H1 (cell line): ENCODE data around the gene UQCC5. TPM values are rescaled to one million over a fixed set of nuclear protein-coding genes. Genes with fewer than 3 reads are reported as not detected.

ENCODE experiments used
- CTCF ChIA-PET: fragments of 300-600 bp; sonication (Branson Sonifier 250); formaldehyde crosslinking; loops from one replicate; lab custom pipeline; 2021; ENCODE audit not compliant: partially characterized antibody; lab: Charles Lee
- POLR2A ChIA-PET: fragments of 300-600 bp; sonication (Branson Sonifier 250); formaldehyde crosslinking; loops from one replicate; lab custom pipeline; 2021; ENCODE audit warnings: inconsistent platforms; ENCODE audit not compliant: partially characterized antibody; lab: Charles Lee
- DNase-seq, 2 experiments: peaks; one replicate each; pipeline versions ENCODE4 v3.0.0 to v3.0.0-alpha.2; 2010 to 2022; ENCODE audit warnings: low spot score in 2 of 2, low read depth in 1 of 2, mixed read lengths in 1 of 2
- FAIRE-seq: peaks from 2 replicates; lab custom pipeline; 2011; peaks lifted over from hg19 to GRCh38; lab: Jason Lieb, UNC
- H2AFZ ChIP-seq: 2 replicates; pipeline ENCODE4 v1.8.1; 2012; ENCODE audit warnings: low read length, inconsistent platforms
- H2AK5ac ChIP-seq: 2 replicates; pipeline ENCODE4 v1.6.1; 2013; ENCODE audit warnings: low read depth, low read length
- H2BK120ac ChIP-seq: replicated peaks from 2 replicates; pipeline ENCODE3; 2013; ENCODE audit warnings: low read depth, low read length, inconsistent platforms
- H2BK12ac ChIP-seq: 2 replicates; pipeline ENCODE4 v1.6.1; 2013; ENCODE audit warnings: low read depth, low read length
- H2BK15ac ChIP-seq: 2 replicates; pipeline ENCODE4 v1.6.1; 2013; ENCODE audit warnings: low read length
- H2BK20ac ChIP-seq: 2 replicates; pipeline ENCODE4 v1.6.1; 2013; ENCODE audit warnings: low read length
- H2BK5ac ChIP-seq: 2 replicates; pipeline ENCODE4 v1.6.1; 2013; ENCODE audit warnings: low read depth, low read length
- H3K14ac ChIP-seq: 2 replicates; pipeline ENCODE4 v1.6.1; 2013; ENCODE audit warnings: inconsistent platforms; ENCODE audit not compliant: insufficient read length
- H3K18ac ChIP-seq: 2 replicates; pipeline ENCODE4 v1.6.1; 2013; ENCODE audit warnings: low read length; ENCODE audit errors: extremely low read depth
- H3K23ac ChIP-seq: 2 replicates; pipeline ENCODE4 v1.6.1; 2013; ENCODE audit warnings: inconsistent platforms; ENCODE audit not compliant: insufficient read length
- H3K23me2 ChIP-seq: 2 replicates; pipeline ENCODE4 v1.6.1; 2013; ENCODE audit warnings: low read depth, low read length
- H3K27ac ChIP-seq: 2 replicates; pipeline ENCODE4 v1.6.1; 2011; ENCODE audit warnings: low read depth, low read length, inconsistent platforms
- H3K27me3 ChIP-seq, 4 experiments: replicated peaks in 1 of 4; 1 replicate in 1 of 4; 2 replicates in 3 of 4; pipeline versions ENCODE4 v1.6.1 to v1.8.1; 2011 to 2013; ENCODE audit warnings: low read length in 3 of 4, mild to moderate bottlenecking in 3 of 4, inconsistent platforms in 2 of 4, mixed read lengths in 2 of 4, moderate library complexity in 1 of 4; ENCODE audit not compliant: control insufficient read depth in 3 of 4, insufficient read depth in 3 of 4; ENCODE audit errors: extremely low read depth in 1 of 4
- H3K36me3 ChIP-seq, 4 experiments: 2 replicates each; pipeline versions ENCODE4 v1.6.1 to v1.8.1; 2011 to 2013; ENCODE audit warnings: mild to moderate bottlenecking in 4 of 4, low read length in 3 of 4, moderate library complexity in 2 of 4, control low read depth in 1 of 4, inconsistent platforms in 1 of 4; ENCODE audit not compliant: insufficient read depth in 4 of 4, control insufficient read depth in 2 of 4
- H3K4ac ChIP-seq: replicated peaks from 2 replicates; pipeline ENCODE3; 2013; ENCODE audit warnings: low read length, low read depth, mixed read lengths, inconsistent platforms; ENCODE audit not compliant: insufficient read length
- H3K4me1 ChIP-seq, 4 experiments: replicated peaks in 1 of 4; 1 replicate in 1 of 4; 2 replicates in 3 of 4; pipeline versions ENCODE4 v1.6.1 to v1.8.1; 2011 to 2013; ENCODE audit warnings: low read length in 3 of 4, inconsistent platforms in 2 of 4, mixed read lengths in 1 of 4; ENCODE audit not compliant: insufficient read depth in 4 of 4, control insufficient read depth in 3 of 4
- H3K4me2 ChIP-seq, 2 experiments: 2 replicates each; pipeline versions ENCODE4 v1.6.1 to v1.8.1; 2011 to 2013; ENCODE audit warnings: low read depth in 2 of 2, low read length in 2 of 2, control low read depth in 1 of 2, inconsistent platforms in 1 of 2, mild to moderate bottlenecking in 1 of 2; ENCODE audit not compliant: insufficient read depth in 1 of 2
- H3K4me3 ChIP-seq, 4 experiments: fragments of 200-600, 300-600 bp in 1 of 4; sonication (generic), shearing (Covaris generic), sonication (Bioruptor Twin) in 1 of 4; 2 replicates each; pipeline versions ENCODE4 v1.5.1 to v1.8.1; 2011 to 2016; ENCODE audit warnings: low read length in 4 of 4, low read depth in 3 of 4, control low read depth in 2 of 4, inconsistent platforms in 2 of 4, mild to moderate bottlenecking in 2 of 4, mixed read lengths in 1 of 4, moderate library complexity in 1 of 4; ENCODE audit not compliant: insufficient read depth in 2 of 4; ENCODE audit errors: extremely low read depth in 1 of 4
- H3K56ac ChIP-seq: replicated peaks from 2 replicates; pipeline ENCODE3; 2013; ENCODE audit warnings: low read depth, mild to moderate bottlenecking, mixed read lengths, low read length, inconsistent platforms; ENCODE audit not compliant: insufficient read length
- H3K79me1 ChIP-seq: 2 replicates; pipeline ENCODE4 v1.6.1; 2013; ENCODE audit warnings: low read depth, low read length, control low read depth
- H3K79me2 ChIP-seq, 2 experiments: 2 replicates each; pipeline versions ENCODE4 v1.6.1 to v1.8.1; 2012 to 2013; ENCODE audit warnings: low read length in 2 of 2, mild to moderate bottlenecking in 2 of 2, inconsistent platforms in 1 of 2; ENCODE audit not compliant: insufficient read depth in 2 of 2, control insufficient read depth in 1 of 2
- H3K9ac ChIP-seq, 4 experiments: replicated peaks in 1 of 4; 1 replicate in 1 of 4; 2 replicates in 3 of 4; pipeline versions ENCODE4 v1.6.1 to v1.8.1; 2011 to 2013; ENCODE audit warnings: low read depth in 3 of 4, low read length in 3 of 4, control low read depth in 2 of 4, mild to moderate bottlenecking in 2 of 4, moderate library complexity in 2 of 4, inconsistent platforms in 1 of 4; ENCODE audit errors: extremely low read depth in 1 of 4
- H3K9me3 ChIP-seq, 2 experiments: 2 replicates each; pipeline versions ENCODE4 v1.6.1 to v1.8.1; 2012 to 2013; ENCODE audit warnings: mild to moderate bottlenecking in 2 of 2, moderate library complexity in 2 of 2, control low read depth in 1 of 2, inconsistent platforms in 1 of 2, low read depth in 1 of 2, low read length in 1 of 2, mixed read lengths in 1 of 2; ENCODE audit not compliant: insufficient read depth in 2 of 2
- H4K20me1 ChIP-seq, 2 experiments: replicated peaks in 1 of 2; 2 replicates each; pipeline versions ENCODE3 to v1.8.1; 2011 to 2013; ENCODE audit warnings: inconsistent platforms in 2 of 2, low read length in 2 of 2, mild to moderate bottlenecking in 1 of 2; ENCODE audit not compliant: insufficient read depth in 2 of 2, control insufficient read depth in 1 of 2
- H4K5ac ChIP-seq: 2 replicates; pipeline ENCODE4 v1.6.1; 2013; ENCODE audit warnings: low read length, low read depth, mixed read lengths, inconsistent platforms; ENCODE audit not compliant: insufficient read length
- H4K8ac ChIP-seq: 2 replicates; pipeline ENCODE4 v1.8.0; 2013; ENCODE audit warnings: mild to moderate bottlenecking, moderate library complexity, low read length, inconsistent platforms; ENCODE audit not compliant: insufficient read depth; ENCODE audit errors: extremely low read depth
- H4K91ac ChIP-seq: replicated peaks from 2 replicates; pipeline ENCODE3; 2013; ENCODE audit warnings: low read length, mixed read lengths, inconsistent platforms; ENCODE audit not compliant: insufficient read length
- ASH2L ChIP-seq: fragments of 200-600, 300-600 bp; sonication (generic); IDR thresholded peaks from one replicate; pipeline ENCODE4 v1.7.1; 2017; ENCODE audit warnings: low read length
- BCL11A ChIP-seq, 2 experiments: IDR thresholded peaks; one replicate each; pipeline ENCODE4 v1.6.1; 2011; ENCODE audit warnings: low read depth in 2 of 2, low read length in 2 of 2, mild to moderate bottlenecking in 2 of 2
- CEBPB ChIP-seq: IDR thresholded peaks from 2 replicates; pipeline ENCODE4 v1.6.1; 2012; ENCODE audit warnings: low read depth, low read length
- EGR1 ChIP-seq: IDR thresholded peaks from 2 replicates; pipeline ENCODE4 v1.6.1; 2011; ENCODE audit warnings: low read depth, low read length, borderline replicate concordance
- MAFK ChIP-seq: IDR thresholded peaks from 2 replicates; pipeline ENCODE4 v1.6.1; 2012; ENCODE audit warnings: low read depth, mild to moderate bottlenecking, improper control_type of control experiment, low read length
- NANOG ChIP-seq: IDR thresholded peaks from 2 replicates; pipeline ENCODE4 v1.6.1; 2011; ENCODE audit warnings: low read length, low read depth, mild to moderate bottlenecking, inconsistent platforms; ENCODE audit not compliant: insufficient read depth, poor library complexity, severe bottlenecking
- NRF1 ChIP-seq: IDR thresholded peaks from 2 replicates; pipeline ENCODE4 v1.6.1; 2011; ENCODE audit warnings: mild to moderate bottlenecking, low read depth, low read length, improper control_type of control experiment
- POU5F1 ChIP-seq: IDR thresholded peaks from 2 replicates; pipeline ENCODE4 v1.6.1; 2011; ENCODE audit warnings: low read depth, mild to moderate bottlenecking, low read length, moderate library complexity
- RAD21 ChIP-seq, 2 experiments: IDR thresholded peaks in 1 of 2; conservative IDR thresholded peaks in 1 of 2; 2 replicates each; pipeline ENCODE4 v1.6.1; 2011; ENCODE audit warnings: low read depth in 2 of 2, low read length in 2 of 2, improper control_type of control experiment in 1 of 2, inconsistent platforms in 1 of 2, mild to moderate bottlenecking in 1 of 2, moderate library complexity in 1 of 2
- SIRT6 ChIP-seq: IDR thresholded peaks from one replicate; pipeline ENCODE4 v1.7.1; 2012; ENCODE audit warnings: low read length, inconsistent platforms
- SP1 ChIP-seq: IDR thresholded peaks from 2 replicates; pipeline ENCODE4 v1.6.1; 2011; ENCODE audit warnings: low read depth, low read length
- SUZ12 ChIP-seq: fragments of 200-600 bp; sonication (generic); IDR thresholded peaks from 2 replicates; pipeline ENCODE4 v1.6.1; 2012; ENCODE audit warnings: mild to moderate bottlenecking, inconsistent platforms, low read length, moderate library complexity, mixed read lengths
- YY1 ChIP-seq: IDR thresholded peaks from 2 replicates; pipeline ENCODE4 v1.6.1; 2011; ENCODE audit warnings: low read depth, mild to moderate bottlenecking, low read length
- WGBS, 2 experiments: shearing (Covaris generic) in 1 of 2; methylation state at CpG; one replicate each; pipeline versions ENCODE4 v1.1.6 to v1.1.7; 2013 to 2015; ENCODE audit warnings: low lambda C conversion rate in 2 of 2, mixed read lengths in 2 of 2, inconsistent platforms in 1 of 2, low coverage in 1 of 2, missing lambda C conversion rate in 1 of 2; ENCODE audit not compliant: insufficient replicate concordance in 2 of 2, insufficient coverage in 1 of 2, insufficient read length in 1 of 2; ENCODE audit errors: extremely low coverage in 1 of 2, missing lambda C conversion rate in 1 of 2; 5-methylcytosine and 5-hydroxymethylcytosine counted together
- polyA plus RNA-seq, 7 experiments: library from polyadenylated mRNA; depleted of rRNA in 3 of 7; stranded (reverse) in 5 of 7; unstranded in 2 of 7; fragments of >200 nt in 5 of 7; fragments of 200-250 nt in 2 of 7; gene quantifications; 1 replicate in 5 of 7; 2 replicates in 1 of 7; 4 replicates in 1 of 7; pipeline versions ENCODE4 v1.2.1 to v1.2.3, GENCODE V29; 2011 to 2013; ENCODE audit warnings: missing spikeins in 2 of 7, mixed read lengths in 2 of 7
- total RNA-seq: library from RNA; stranded (reverse); fragmentation: NEBNext Ultra II Directional; extraction: Animal tissue kit (Norgen Biotek cat#: 25700); gene quantifications from 2 replicates; pipeline ENCODE4 v1.2.1, GENCODE V29; 2021

UQCC5 gene
- total and polyA plus RNA-seq, 2 of the 8 experiments (the other 6 are each of a cell fraction or from before 2014, with no cell fraction given) = 35.0 to 37.7 TPM

DNA sequence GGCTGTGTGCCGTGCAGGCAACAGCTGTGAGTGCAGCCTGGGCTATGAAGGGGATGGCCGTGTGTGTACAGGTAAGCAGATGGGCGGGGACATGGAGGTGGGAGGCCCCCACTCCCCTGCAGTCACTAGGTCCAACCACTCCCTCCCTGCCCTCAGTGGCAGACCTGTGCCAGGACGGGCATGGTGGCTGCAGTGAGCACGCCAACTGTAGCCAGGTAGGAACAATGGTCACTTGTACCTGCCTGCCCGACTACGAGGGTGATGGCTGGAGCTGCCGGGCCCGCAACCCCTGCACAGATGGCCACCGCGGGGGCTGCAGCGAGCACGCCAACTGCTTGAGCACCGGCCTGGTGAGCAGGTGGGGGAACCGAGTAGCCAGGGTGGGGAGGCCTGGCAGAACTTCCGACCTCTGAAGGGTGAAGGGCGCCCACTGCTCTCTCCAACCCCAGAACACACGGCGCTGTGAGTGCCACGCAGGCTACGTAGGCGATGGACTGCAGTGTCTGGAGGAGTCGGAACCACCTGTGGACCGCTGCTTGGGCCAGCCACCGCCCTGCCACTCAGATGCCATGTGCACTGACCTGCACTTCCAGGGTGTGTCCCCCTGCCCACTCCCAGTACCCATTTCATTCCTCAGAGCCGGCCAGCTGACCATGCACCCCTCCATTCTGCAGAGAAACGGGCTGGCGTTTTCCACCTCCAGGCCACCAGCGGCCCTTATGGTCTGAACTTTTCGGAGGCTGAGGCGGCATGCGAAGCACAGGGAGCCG lies 14.3 kb upstream of the UQCC5 start:
- H2BK15ac ChIP-seq = no peak overlapping the region
- no peak for TF ChIP-seq NANOG
- TF ChIP-seq ASH2L = no peak
- TF ChIP-seq CEBPB = no peak
- no peak for TF ChIP-seq NRF1
- TF ChIP-seq SIRT6 = no peak
- TF ChIP-seq BCL11A (IDR thresholded peaks at IDR 0.05; ENCODE audit: low read depth in 2 of 2, low read length in 2 of 2) = no peak
- TF ChIP-seq EGR1 = no peak
- TF ChIP-seq POU5F1 = no peak
- TF ChIP-seq RAD21 (IDR thresholded peaks at IDR 0.05 in 1 of 2, conservative IDR thresholded peaks at IDR 0.05 in 1 of 2; ENCODE audit: low read depth in 2 of 2, low read length in 2 of 2) = no peak
- TF ChIP-seq SP1 = no peak
- no peak for TF ChIP-seq SUZ12
- no peak for TF ChIP-seq MAFK
- no peak for TF ChIP-seq YY1

More for the DNA sequence above, 14.3 kb upstream of the UQCC5 start:
- H3K27ac ChIP-seq = no peak overlapping the region
- FAIRE-seq = no peak
- no peak overlapping the region for H2BK20ac ChIP-seq
- ChIA-PET POLR2A (interaction anchor here (0.7 to 3.5 kb wide), 5 partner anchors 10 to 165 kb away, joined by 3 to 16 read pairs (median 4); no protein-coding TSS in a partner anchor), CTCF (interaction anchor here (0.6 kb wide), 1 partner anchor 1621 kb away, joined by 3 read pairs; no protein-coding TSS in a partner anchor)
- peaks cover 0 to 11% (median 4%) of the 10 kb centered on the region in 4 experiments; a peak in 5 of 7 replicates for H3K27me3 ChIP-seq
- H3K4me3 ChIP-seq = no peak overlapping the region
- peaks cover 10 to 40% (median 20%) of the 10 kb centered on the region in 4 experiments; a peak in 7 of 8 replicates for H3K36me3 ChIP-seq
- H3K18ac ChIP-seq = no peak overlapping the region
- no peaks in the 10 kb centered on the region; the same call in 1 of the 2 replicates for H3K23me2 ChIP-seq
- H3K9me3 ChIP-seq = no peaks in the 10 kb centered on the region
- no peaks in the 10 kb centered on the region for H3K79me2 ChIP-seq
- peaks cover 3 to 21% of the 10 kb centered on the region in 2 experiments for H4K20me1 ChIP-seq
- no peak overlapping the region for H4K91ac ChIP-seq
- H3K4me1 ChIP-seq = peaks cover 0 to 6% (median 4%) of the 10 kb centered on the region in 4 experiments; a peak in 5 of 7 replicates
- 94% methylated on average over 33 of the region's 33 CpGs; no CpG with 5 or more reads in 1 of the 2 experiments for WGBS, 2 experiments
- no peak overlapping the region for H4K5ac ChIP-seq
- H4K8ac ChIP-seq = peak overlapping the region; percentile 47; the same call in 1 of the 2 replicates
- no peak overlapping the region for H3K23ac ChIP-seq
- no peaks in the 10 kb centered on the region for H3K79me1 ChIP-seq
- H2AK5ac ChIP-seq = no peak overlapping the region
- no peak overlapping the region for H3K14ac ChIP-seq
- H2BK120ac ChIP-seq = no peak overlapping the region
- no peak overlapping the region for H3K4ac ChIP-seq
- H3K56ac ChIP-seq = no peak overlapping the region
- DNase-seq = no peak
- no peak overlapping the region for H3K9ac ChIP-seq
- H2BK5ac ChIP-seq = no peak overlapping the region; the same call in 1 of the 2 replicates
- H2BK12ac ChIP-seq = no peak overlapping the region
- H3K4me2 ChIP-seq = no peak overlapping the region
- H2AFZ ChIP-seq = no peak overlapping the region
